Measurements from ENCODE around the gene SULT1E1.

SULT1E1 gene

DNA sequence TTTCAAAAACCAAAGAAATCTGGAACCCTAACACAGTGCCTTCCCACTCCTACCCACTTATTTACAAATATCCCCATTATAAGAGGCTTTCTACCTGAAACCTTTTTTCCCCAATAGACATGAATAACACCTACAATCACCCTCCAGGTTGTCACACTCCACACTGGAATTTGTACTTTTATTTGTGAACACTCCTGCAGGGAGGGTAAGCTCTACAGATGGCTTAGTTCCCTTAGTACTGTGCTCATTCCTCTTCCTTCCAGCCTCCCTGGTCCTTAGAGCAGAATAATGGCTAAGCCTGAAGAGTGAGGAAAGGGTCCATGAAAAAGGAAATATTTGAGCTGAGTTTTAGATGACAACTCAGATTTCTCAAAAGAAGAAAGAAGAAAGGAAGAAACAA, 22.2 kb upstream of the SULT1E1 start:
- no peak for DNase-seq (ENCODE audit: low read depth)
- TF ChIP-seq, protein P1, sequence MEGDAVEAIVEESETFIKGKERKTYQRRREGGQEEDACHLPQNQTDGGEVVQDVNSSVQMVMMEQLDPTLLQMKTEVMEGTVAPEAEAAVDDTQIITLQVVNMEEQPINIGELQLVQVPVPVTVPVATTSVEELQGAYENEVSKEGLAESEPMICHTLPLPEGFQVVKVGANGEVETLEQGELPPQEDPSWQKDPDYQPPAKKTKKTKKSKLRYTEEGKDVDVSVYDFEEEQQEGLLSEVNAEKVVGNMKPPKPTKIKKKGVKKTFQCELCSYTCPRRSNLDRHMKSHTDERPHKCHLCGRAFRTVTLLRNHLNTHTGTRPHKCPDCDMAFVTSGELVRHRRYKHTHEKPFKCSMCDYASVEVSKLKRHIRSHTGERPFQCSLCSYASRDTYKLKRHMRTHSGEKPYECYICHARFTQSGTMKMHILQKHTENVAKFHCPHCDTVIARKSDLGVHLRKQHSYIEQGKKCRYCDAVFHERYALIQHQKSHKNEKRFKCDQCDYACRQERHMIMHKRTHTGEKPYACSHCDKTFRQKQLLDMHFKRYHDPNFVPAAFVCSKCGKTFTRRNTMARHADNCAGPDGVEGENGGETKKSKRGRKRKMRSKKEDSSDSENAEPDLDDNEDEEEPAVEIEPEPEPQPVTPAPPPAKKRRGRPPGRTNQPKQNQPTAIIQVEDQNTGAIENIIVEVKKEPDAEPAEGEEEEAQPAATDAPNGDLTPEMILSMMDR (conservative IDR thresholded peaks at IDR 0.05; ENCODE audit: low read length) = no peak
- no peak overlapping the region for H3K4me3 ChIP-seq (ENCODE audit: low read length)

GRCh38 chr4:69881173-69881773, 21.3 kb upstream of the SULT1E1 start:
- H3K4me3 ChIP-seq (ENCODE audit: low read length) = no peak overlapping the region
- TF ChIP-seq, protein P1 (conservative IDR thresholded peaks at IDR 0.05; ENCODE audit: low read length) = peak; percentile 87
- DNase-seq (ENCODE audit: low read depth) = peak; percentile 48

DNA sequence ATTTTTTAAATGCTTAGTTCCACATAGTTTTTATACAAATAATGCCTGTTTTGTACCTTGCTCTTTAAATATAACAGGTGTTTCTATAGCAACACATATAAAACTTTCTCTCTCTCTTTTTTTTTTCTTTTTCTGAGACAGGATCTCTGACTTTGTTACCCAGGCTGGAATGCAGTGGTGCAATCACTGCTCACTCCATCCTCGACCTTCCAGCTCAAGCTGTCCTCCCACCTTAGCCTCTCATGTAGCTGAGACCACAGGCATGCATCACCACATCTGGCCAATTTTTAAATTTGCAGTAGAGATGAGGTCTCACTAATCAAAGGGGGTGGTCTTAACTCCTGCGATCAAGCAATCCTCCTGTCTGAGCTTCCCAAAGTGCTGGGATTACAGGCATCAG, 18.3 kb upstream of the SULT1E1 start:
- no peak overlapping the region for H3K4me3 ChIP-seq (ENCODE audit: low read length)
- no peak for DNase-seq (ENCODE audit: low read depth)
- TF ChIP-seq, protein P1 (conservative IDR thresholded peaks at IDR 0.05; ENCODE audit: low read length) = no peak

DNA sequence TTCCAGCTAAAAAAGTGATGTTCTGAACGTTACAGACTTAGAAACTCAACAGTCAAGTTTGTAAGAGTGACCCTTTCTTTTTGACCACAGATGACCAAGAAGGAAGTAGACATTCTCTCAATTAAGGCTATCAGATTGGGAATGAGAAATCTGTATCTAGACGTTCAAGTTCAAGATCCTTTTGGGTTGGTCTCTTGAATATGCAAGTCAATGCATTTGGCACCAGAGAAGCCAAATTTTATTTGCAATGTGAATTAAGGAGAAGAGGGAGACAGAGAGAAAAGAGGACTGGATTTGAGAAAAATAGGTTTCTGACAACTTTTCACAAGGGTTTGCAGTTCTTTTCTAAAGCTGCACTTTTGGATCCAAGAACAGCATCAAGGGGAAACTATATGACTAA, 17.5 kb upstream of the SULT1E1 start:
- H3K4me3 ChIP-seq (ENCODE audit: low read length) = no peak overlapping the region
- TF ChIP-seq, protein P1 (conservative IDR thresholded peaks at IDR 0.05; ENCODE audit: low read length) = no peak
- DNase-seq (ENCODE audit: low read depth) = no peak

- DNase-seq (ENCODE audit: low read depth) = no peak
- TF ChIP-seq, protein P1 (conservative IDR thresholded peaks at IDR 0.05; ENCODE audit: low read length) = no peak
- no peak overlapping the region for H3K4me3 ChIP-seq (ENCODE audit: low read length)
Observed at GRCh38 chr4:69876071-69876470, 16.1 kb upstream of the SULT1E1 start.

- no peak overlapping the region for H3K4me3 ChIP-seq (ENCODE audit: low read length)
- DNase-seq (ENCODE audit: low read depth) = no peak
- TF ChIP-seq, protein P1 (conservative IDR thresholded peaks at IDR 0.05; ENCODE audit: low read length) = no peak
Observed at GRCh38 chr4:69875576-69875975, 15.6 kb upstream of the SULT1E1 start.

- DNase-seq (ENCODE audit: low read depth) = no peak
- TF ChIP-seq, protein P1 (conservative IDR thresholded peaks at IDR 0.05; ENCODE audit: low read length) = no peak
- no peak overlapping the region for H3K4me3 ChIP-seq (ENCODE audit: low read length)
Observed at GRCh38 chr4:69874507-69874906, 14.6 kb upstream of the SULT1E1 start.
